Measurements from ENCODE around the gene ABCD3.

Gene ABCD3

DNA sequence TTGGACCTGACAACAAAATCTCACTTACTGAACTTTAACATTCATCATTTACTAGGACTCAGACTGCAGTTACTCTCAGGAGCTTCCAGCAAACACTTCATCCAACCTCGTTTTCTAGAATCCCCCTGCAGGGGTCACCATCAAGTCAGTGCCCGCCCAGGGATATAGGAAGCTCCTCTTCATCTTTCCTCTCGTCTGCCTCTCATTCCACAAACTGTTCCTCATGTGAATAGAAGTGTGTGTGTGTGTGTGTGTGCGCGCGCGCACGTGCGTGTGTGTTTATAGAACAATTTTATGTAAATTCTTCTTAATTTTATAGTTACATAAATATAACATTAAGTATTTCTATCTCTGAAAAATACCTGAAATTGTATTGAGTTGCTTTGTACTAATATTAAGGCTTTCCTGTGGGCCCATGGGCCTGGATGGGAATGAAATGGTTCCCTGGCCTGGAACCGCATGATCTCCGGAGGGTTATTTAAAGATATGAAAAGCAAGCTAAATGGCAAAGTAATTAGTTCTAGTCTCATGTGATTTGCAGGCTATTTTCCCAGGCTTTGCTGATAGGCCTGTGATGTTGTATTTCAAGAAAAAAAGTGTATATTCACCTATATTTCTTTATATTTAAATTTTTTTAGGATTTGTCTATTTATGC lies 21.7 kb upstream of the ABCD3 start:
- TF ChIP-seq, protein P1, sequence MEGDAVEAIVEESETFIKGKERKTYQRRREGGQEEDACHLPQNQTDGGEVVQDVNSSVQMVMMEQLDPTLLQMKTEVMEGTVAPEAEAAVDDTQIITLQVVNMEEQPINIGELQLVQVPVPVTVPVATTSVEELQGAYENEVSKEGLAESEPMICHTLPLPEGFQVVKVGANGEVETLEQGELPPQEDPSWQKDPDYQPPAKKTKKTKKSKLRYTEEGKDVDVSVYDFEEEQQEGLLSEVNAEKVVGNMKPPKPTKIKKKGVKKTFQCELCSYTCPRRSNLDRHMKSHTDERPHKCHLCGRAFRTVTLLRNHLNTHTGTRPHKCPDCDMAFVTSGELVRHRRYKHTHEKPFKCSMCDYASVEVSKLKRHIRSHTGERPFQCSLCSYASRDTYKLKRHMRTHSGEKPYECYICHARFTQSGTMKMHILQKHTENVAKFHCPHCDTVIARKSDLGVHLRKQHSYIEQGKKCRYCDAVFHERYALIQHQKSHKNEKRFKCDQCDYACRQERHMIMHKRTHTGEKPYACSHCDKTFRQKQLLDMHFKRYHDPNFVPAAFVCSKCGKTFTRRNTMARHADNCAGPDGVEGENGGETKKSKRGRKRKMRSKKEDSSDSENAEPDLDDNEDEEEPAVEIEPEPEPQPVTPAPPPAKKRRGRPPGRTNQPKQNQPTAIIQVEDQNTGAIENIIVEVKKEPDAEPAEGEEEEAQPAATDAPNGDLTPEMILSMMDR (IDR thresholded peaks at IDR 0.05; ENCODE audit: borderline replicate concordance, insufficient read depth, low read depth, low read length) = no peak
- H3K4me3 ChIP-seq (ENCODE audit: low read depth, low read length) = no peak overlapping the region

DNA sequence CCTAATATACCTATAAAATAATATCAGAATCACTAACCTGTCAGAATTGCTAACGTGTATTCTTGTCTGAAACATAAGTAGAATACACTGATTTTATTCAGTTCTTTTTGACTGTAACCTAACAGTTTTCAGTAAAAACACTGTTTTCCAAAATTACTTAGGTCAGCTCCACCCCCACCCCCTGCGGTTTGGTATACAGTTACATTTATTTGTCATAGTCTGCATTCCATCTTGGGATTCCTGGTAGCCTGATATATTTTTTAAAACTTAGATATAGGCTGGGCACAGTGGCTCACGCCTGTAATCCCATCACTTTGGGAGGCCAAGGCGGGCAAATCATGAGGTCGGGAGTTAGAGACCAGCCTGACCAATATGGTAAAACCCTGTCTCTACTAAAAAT lies 19.8 kb upstream of the ABCD3 start:
- TF ChIP-seq, protein P1 (IDR thresholded peaks at IDR 0.05; ENCODE audit: borderline replicate concordance, insufficient read depth, low read depth, low read length) = no peak
- no peak overlapping the region for H3K4me3 ChIP-seq (ENCODE audit: low read depth, low read length)

DNA sequence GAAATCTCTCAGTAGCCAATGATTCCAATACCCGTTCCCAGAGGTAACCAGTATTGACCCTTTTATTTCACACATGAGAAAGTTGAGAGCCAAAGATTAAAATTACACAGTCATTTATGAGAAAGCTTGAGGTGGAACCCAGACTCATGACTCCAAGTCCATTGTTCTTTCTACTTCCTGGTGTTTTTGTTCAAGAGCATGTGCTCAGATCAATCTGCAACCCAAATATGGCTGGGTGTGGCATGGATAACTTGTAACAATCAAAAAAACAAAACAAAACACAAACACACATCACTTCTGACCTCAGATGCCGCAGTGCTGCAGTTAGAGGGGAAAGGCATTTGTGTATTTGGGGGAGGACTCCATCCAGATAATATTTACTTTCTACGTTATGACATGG lies 18.7 kb upstream of the ABCD3 start:
- TF ChIP-seq, protein P1 (IDR thresholded peaks at IDR 0.05; ENCODE audit: borderline replicate concordance, insufficient read depth, low read depth, low read length) = no peak
- no peak overlapping the region for H3K4me3 ChIP-seq (ENCODE audit: low read depth, low read length)

DNA sequence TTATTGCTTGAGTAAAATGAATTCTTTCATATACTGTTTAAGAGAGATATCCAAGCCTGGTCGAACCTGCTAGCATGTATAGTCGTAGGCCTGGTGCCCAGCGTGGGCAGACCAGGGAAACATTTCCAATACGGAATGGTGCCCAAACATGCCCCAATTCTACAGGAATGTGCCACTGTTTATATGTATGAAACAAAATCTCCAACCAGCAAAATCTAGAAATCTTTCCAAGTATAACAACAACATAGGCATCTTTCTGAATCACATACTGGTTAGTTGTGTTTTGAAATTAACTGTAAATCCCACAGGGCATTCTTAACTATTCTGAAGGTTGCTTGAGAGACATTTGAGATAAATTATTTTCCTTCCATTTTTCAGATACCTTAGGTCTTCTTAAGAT lies 17.0 kb upstream of the ABCD3 start:
- TF ChIP-seq, protein P1 (IDR thresholded peaks at IDR 0.05; ENCODE audit: borderline replicate concordance, insufficient read depth, low read depth, low read length) = no peak
- no peak overlapping the region for H3K4me3 ChIP-seq (ENCODE audit: low read depth, low read length)

DNA sequence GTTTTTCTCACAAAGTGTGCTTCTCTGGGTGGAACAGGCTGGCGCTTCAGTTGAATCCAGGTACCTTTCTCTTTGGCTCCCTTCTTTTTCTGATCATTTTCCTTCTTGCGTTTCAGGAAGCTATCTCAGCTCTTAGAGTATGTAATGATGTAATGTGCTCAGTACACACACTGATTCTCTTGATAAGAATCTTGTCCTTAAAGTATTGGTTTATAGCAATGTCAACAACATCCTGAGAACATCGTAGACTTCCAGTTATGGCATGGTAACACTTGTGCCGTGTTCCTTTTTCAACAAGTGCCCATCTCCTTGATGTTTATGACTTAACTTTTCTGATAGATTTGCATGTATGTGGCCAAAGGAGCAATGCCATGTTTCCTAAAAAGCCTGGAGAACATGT lies 11.7 kb upstream of the ABCD3 start:
- H3K4me3 ChIP-seq (ENCODE audit: low read depth, low read length) = no peak overlapping the region
- TF ChIP-seq, protein P1 (IDR thresholded peaks at IDR 0.05; ENCODE audit: borderline replicate concordance, insufficient read depth, low read depth, low read length) = no peak

DNA sequence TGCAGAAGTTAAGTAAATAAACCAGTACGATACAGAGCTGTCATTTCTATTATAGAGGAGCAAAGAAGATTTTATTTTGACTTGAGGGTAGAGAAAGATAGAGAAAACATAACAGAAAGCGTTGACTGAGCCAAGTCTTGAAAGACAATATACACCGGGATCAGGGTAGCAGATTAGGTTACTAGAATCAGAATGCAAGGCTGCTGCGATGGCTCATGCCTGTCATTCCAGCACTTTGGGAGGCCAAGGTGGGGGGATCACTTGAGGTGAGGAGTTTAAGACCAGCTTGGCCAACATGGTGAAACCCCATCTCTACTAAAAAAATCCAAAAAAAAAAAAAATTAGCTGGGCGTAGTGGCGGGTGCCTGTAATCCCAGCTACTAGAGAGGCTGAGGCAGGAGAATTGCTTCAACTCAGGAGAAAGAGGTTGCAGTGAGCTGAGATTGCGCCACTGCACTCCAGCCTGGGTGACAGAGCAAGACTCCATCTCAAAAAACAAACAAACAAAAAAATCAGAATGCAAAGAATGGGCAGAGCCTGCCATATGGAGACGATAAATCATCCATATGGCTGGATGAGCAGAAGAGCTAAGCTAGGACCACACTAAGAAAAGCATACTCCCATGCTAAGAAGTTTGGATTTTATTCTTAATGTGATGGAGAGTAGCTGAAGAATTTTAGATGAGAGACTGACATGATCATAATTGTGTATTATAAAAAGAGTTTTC lies 9.9 kb upstream of the ABCD3 start:
- TF ChIP-seq, protein P1 (IDR thresholded peaks at IDR 0.05; ENCODE audit: borderline replicate concordance, insufficient read depth, low read depth, low read length) = no peak
- no peak overlapping the region for H3K4me3 ChIP-seq (ENCODE audit: low read depth, low read length)

DNA sequence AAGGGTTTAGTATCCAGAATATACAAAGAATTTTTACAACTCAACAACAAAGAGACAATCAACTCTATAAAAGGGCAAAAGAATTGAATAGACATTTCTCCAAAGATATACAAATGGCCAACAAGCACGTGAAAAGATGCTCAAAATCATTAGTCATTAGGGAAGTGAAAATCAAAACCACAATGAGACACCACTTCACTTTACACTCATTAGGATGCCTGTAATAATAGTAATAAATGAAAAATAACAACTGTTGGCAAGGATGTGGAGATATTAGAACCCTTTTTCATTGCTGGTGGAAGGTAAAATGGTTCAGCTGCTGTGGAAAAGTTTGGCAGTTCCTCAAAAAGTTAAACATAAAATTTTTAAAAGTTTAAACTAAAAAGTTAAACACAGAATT lies 7.0 kb upstream of the ABCD3 start:
- no peak overlapping the region for H3K4me3 ChIP-seq (ENCODE audit: low read depth, low read length)
- TF ChIP-seq, protein P1 (IDR thresholded peaks at IDR 0.05; ENCODE audit: borderline replicate concordance, insufficient read depth, low read depth, low read length) = no peak
